C4-2B (cell line): Measurements from ENCODE around the gene BRME1.

ENCODE experiments used
- CTCF ChIP-seq: fragments of 450-650 bp; conservative IDR thresholded peaks from 2 replicates; pipeline ENCODE4 v1.5.1; 2017; ENCODE audit warnings: mild to moderate bottlenecking
- ZFX ChIP-seq: fragments of 450-650 bp; IDR thresholded peaks from 2 replicates; pipeline ENCODE4 v1.6.1; 2017

GRCh38 chr19:13872339-13872694 lies 33.6 kb downstream of the BRME1 start:
- TF ChIP-seq CTCF, result no peak
- TF ChIP-seq ZFX, result no peak
